ENCODE measurements around the gene RB1.

RB1 gene

DNA sequence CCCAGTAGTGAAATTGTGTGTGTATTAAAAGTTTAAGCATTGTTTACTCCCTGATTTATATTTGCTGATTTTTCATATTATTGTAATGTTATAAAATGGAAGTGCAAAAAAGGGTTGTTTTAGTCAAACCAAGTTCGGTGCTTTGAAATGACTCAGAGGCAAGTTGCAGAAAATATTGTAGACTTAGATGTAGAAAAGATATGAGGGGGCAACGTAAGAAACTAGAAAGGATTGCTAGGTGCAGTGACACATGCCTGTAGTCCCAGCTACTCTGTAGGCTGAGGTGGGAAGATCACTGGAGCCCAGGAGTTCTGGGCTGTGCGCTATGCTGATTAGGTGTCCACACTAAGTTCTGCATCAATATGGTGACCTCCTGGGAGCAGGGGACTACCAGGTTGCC lies 125.5 kb downstream of the RB1 start:
- H3K27ac ChIP-seq (ENCODE audit: low read depth, low read length), result no peak overlapping the region
- H3K9me3 ChIP-seq (ENCODE audit: insufficient read depth, low read depth, low read length), result no peaks in the 10 kb centered on the region
- no peaks in the 10 kb centered on the region for H3K27me3 ChIP-seq (ENCODE audit: insufficient read depth, low read length)
- H3K4me3 ChIP-seq (ENCODE audit: low read length), result no peak overlapping the region
- WGBS, result 94% methylated on average over 3 of the region's 3 CpGs
- peaks cover 15% of the 10 kb centered on the region; the same call in 1 of the 2 replicates for H3K4me1 ChIP-seq (ENCODE audit: insufficient read depth, low read length)
- no peak overlapping the region for H3K9ac ChIP-seq (ENCODE audit: low read depth, low read length)
- no peaks in the 10 kb centered on the region for H3K36me3 ChIP-seq (ENCODE audit: insufficient read depth, low read length)

DNA sequence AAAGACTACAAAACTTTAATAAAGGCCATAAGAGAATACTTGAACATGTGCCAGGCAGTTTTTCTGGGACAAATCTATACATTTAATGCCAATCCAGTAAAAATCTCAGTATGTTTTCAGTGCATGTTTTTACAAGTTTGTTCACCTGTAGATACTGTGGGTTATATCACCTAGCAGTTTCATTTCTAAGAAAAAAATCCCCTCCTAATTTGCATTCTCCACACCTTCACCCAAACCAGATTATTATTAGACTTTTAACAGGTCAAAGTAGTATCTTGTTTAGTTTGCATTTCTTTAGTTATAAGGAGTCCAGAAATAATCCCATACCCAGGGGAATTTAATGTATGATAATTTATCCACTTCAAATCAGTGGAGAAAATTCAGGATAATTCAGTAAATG lies 126.3 kb downstream of the RB1 start:
- no peaks in the 10 kb centered on the region for H3K27me3 ChIP-seq (ENCODE audit: insufficient read depth, low read length)

DNA sequence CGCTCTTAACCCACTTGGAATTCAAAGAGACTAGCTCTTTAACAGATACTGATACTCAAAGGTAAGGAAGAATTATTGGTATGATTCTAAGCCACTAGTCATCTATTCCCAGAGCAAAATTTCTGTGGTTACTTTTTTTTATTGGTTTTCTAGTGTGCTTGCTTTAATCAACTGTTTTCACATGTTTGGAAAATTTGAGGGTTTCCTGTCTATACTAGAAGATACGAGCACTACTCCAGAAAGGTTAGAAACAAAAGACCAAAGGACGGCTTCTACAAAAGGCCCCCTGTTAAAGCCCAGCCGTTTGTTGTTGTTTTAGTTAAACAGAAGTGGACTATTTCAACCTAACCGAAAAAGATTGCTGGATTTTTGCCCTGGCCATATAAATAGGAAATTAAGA lies 127.9 kb downstream of the RB1 start:
- Histone ChIP-seq H3K36me3 (ENCODE audit: insufficient read depth, low read length) (no peaks in the 10 kb centered on the region), H3K27me3 (ENCODE audit: insufficient read depth, low read length) (no peaks in the 10 kb centered on the region), H3K9ac (ENCODE audit: low read depth, low read length) (no peak overlapping the region), H3K9me3 (ENCODE audit: insufficient read depth, low read depth, low read length) (no peaks in the 10 kb centered on the region), H3K4me1 (ENCODE audit: insufficient read depth, low read length) (peaks cover 15% of the 10 kb centered on the region; the same call in 1 of the 2 replicates), H3K27ac (ENCODE audit: low read depth, low read length) (no peak overlapping the region), H3K4me3 (ENCODE audit: low read length) (no peak overlapping the region)
- WGBS, result 88% methylated on average over 5 of the region's 5 CpGs

More for the DNA sequence above, 126.3 kb downstream of the RB1 start:
- H3K4me3 ChIP-seq (ENCODE audit: low read length), result no peak overlapping the region
- no peak overlapping the region for H3K9ac ChIP-seq (ENCODE audit: low read depth, low read length)
- H3K27ac ChIP-seq (ENCODE audit: low read depth, low read length), result no peak overlapping the region
- peaks cover 15% of the 10 kb centered on the region; the same call in 1 of the 2 replicates for H3K4me1 ChIP-seq (ENCODE audit: insufficient read depth, low read length)
- no peaks in the 10 kb centered on the region for H3K9me3 ChIP-seq (ENCODE audit: insufficient read depth, low read depth, low read length)
- H3K36me3 ChIP-seq (ENCODE audit: insufficient read depth, low read length), result no peaks in the 10 kb centered on the region

DNA sequence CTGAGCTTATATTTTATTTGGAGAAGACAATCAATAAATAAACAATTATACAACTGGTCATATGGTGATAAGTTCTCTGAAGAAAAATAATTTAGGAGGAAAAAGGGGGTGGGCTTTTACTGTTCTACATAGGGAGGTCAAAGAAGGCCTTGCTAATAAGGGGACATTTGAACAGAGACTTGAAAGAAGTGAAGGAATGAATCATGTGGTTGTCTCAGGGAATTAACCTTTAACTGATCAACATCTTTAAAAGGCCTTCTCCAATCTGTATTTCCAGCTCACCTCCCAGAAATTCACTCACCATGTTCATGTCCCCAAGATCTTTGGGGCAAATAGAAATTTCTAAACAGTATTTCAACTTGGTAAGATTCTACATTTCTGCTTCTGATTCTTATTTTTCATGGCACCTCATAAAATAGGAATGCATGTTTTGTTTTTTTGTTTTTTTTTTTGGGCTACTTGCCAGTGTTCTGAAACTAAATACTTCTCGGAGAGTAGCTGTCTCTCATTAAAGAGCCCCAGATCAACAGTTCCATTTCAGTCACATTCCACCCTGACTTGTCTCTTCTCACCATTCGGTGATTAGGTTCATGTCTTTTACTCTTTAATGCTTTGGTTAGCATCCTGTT lies 128.6 kb downstream of the RB1 start:
- peaks cover 15% of the 10 kb centered on the region; the same call in 1 of the 2 replicates for H3K4me1 ChIP-seq (ENCODE audit: insufficient read depth, low read length)
- no peak overlapping the region for H3K4me3 ChIP-seq (ENCODE audit: low read length)
- H3K9ac ChIP-seq (ENCODE audit: low read depth, low read length), result no peak overlapping the region
- 95% methylated on average over 2 of the region's 2 CpGs for WGBS
- no peaks in the 10 kb centered on the region for H3K27me3 ChIP-seq (ENCODE audit: insufficient read depth, low read length)
- no peaks in the 10 kb centered on the region for H3K9me3 ChIP-seq (ENCODE audit: insufficient read depth, low read depth, low read length)
- no peaks in the 10 kb centered on the region for H3K36me3 ChIP-seq (ENCODE audit: insufficient read depth, low read length)
- H3K27ac ChIP-seq (ENCODE audit: low read depth, low read length), result no peak overlapping the region

DNA sequence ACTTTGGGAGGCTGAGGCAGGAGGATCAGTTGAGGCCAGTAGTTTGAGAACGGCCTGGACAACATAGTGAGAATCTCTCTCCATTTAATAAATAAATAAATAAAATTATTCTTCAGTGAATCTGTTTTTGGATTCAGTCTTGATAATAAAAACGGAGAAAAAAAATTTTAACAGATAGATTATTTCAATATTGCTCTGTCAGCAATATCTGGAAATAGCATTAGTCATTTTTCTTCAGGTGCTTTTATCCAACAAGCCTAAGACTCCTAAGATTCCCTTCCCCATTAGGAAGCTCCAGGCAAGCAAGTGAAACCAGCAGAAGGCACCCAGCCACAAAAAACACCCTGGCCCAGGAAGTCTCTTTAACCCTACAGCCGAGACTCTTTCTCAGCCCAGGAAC lies 130.6 kb downstream of the RB1 start:
- no peak overlapping the region for H3K9ac ChIP-seq (ENCODE audit: low read depth, low read length)
- no peak overlapping the region for H3K27ac ChIP-seq (ENCODE audit: low read depth, low read length)
- no peaks in the 10 kb centered on the region for H3K9me3 ChIP-seq (ENCODE audit: insufficient read depth, low read depth, low read length)
- peaks cover 15% of the 10 kb centered on the region; the same call in 1 of the 2 replicates for H3K4me1 ChIP-seq (ENCODE audit: insufficient read depth, low read length)
- 85% methylated on average over 1 of the region's 3 CpGs for WGBS
- H3K36me3 ChIP-seq (ENCODE audit: insufficient read depth, low read length), result no peaks in the 10 kb centered on the region
- H3K4me3 ChIP-seq (ENCODE audit: low read length), result no peak overlapping the region
- H3K27me3 ChIP-seq (ENCODE audit: insufficient read depth, low read length), result no peaks in the 10 kb centered on the region

DNA sequence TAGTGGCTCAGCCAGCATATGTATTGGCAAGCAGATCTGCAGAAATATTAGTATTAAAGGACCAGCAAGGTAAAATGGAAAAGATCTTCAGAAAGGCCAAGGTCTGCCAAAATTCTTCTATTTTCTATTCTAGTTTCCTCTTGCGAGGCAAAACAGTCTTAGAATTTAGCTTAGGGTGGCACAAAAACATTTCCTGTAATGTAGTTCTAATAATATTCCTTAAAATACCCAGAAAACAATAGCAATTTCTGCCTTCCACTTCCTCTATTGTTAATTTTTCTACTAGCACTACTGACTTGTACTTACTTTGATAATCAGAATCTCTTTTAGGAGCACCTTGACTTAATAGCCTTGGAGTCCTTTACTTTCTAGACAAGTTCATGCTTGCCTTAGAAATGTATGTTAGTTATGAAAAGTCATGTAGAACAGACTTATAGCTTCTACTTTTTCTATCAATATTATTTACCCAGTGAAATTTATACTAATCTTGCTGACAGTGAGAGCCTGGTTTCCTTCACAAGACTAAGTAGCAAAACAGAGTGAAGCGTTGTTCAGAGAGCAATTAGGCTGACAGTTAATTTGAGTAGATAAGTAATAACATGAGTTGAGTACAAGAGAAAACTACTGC lies 133.2 kb downstream of the RB1 start:
- Histone ChIP-seq H3K9me3 (ENCODE audit: insufficient read depth, low read depth, low read length) (no peaks in the 10 kb centered on the region), H3K4me3 (ENCODE audit: low read length) (no peak overlapping the region), H3K4me1 (ENCODE audit: insufficient read depth, low read length) (peaks cover 10% of the 10 kb centered on the region; the same call in 1 of the 2 replicates), H3K9ac (ENCODE audit: low read depth, low read length) (no peak overlapping the region), H3K36me3 (ENCODE audit: insufficient read depth, low read length) (no peaks in the 10 kb centered on the region), H3K27ac (ENCODE audit: low read depth, low read length) (no peak overlapping the region), H3K27me3 (ENCODE audit: insufficient read depth, low read length) (no peaks in the 10 kb centered on the region)
- WGBS, result 90% methylated on average over 2 of the region's 2 CpGs

DNA sequence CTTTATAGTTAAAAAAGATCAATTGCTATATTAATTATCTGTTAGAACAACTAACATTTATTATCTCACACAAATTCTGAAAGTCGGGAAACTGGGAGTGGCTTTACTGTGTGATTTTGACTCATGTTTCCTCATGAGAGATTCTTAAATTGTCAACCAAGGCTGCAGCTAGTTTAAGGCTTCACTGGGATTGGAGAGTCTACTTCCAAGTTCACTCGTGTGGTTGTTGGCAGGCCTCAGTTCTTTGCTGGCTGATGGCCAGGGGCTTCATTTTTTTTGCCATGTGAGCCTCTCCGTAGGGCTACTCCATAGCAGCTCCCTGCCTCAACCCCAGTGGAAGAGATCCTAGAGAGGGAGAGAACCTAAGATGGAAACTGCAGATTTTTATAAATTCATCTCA lies 133.8 kb downstream of the RB1 start:
- Histone ChIP-seq H3K27me3 (ENCODE audit: insufficient read depth, low read length) (no peaks in the 10 kb centered on the region), H3K36me3 (ENCODE audit: insufficient read depth, low read length) (no peaks in the 10 kb centered on the region), H3K9me3 (ENCODE audit: insufficient read depth, low read depth, low read length) (no peaks in the 10 kb centered on the region), H3K4me3 (ENCODE audit: low read length) (no peak overlapping the region), H3K4me1 (ENCODE audit: insufficient read depth, low read length) (peaks cover 4% of the 10 kb centered on the region; the same call in 1 of the 2 replicates), H3K27ac (ENCODE audit: low read depth, low read length) (no peak overlapping the region), H3K9ac (ENCODE audit: low read depth, low read length) (no peak overlapping the region)
- WGBS, result 85% methylated on average over 3 of the region's 3 CpGs

DNA sequence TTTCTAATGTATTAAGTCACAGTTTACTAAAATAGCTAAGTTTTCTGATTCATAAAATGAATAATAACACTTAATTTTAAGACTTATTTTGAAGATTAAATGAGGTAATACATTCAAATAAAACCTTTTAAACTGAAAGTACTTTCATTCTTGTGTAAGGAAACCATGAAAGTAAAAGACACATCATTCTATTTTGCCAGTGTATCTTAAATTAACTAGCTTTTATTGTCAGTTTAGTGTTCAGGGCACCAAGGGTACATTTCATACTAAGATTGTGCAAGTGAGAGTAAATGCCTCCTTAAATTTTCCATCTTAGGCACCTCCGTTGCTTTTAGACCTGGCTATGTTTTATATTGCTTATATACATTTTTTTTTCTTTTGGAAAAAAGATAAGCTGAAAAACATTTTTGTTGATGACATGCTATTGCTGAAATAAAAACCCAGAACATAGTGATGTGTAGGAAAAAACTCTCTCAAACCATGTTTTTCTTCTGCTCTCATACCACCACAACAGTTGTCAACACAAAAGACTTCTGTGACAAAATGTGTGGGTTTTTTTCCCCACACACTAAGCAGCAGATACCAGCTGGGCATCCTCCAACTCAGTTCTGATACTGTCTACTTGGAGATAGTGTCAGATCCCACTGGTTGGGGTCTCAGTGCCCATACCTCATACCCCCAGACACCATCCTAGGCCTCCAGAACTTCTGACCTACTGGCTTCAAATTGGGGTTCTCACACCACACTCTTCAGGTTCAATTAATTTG lies 140.1 kb downstream of the RB1 start:
- Histone ChIP-seq H3K27ac (ENCODE audit: low read depth, low read length) (no peak overlapping the region), H3K4me1 (ENCODE audit: insufficient read depth, low read length) (no peaks in the 10 kb centered on the region), H3K9me3 (ENCODE audit: insufficient read depth, low read depth, low read length) (no peaks in the 10 kb centered on the region), H3K9ac (ENCODE audit: low read depth, low read length) (no peak overlapping the region), H3K4me3 (ENCODE audit: low read length) (no peak overlapping the region), H3K36me3 (ENCODE audit: insufficient read depth, low read length) (no peaks in the 10 kb centered on the region), H3K27me3 (ENCODE audit: insufficient read depth, low read length) (no peaks in the 10 kb centered on the region)
- WGBS, result no CpG with 5 or more reads among the region's 1 CpG

DNA sequence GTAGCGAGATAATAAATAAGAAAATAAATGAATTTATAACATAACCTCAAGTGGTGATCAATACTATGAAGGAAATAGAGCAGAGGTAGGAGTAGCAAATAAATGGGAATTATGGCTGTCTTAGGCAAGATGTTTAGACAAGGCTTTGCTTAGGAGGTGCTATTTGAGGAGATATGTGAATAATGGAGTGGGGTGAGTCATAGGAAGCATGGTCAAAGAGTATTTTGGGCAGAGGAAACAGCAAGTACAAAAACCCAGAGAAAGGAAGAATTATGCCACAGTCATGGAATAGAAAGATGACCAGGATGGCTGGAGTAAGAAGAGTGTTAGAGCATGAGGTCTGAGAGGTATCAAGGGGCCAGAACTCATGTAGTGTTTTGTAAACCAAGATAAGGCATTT lies 142.9 kb downstream of the RB1 start:
- WGBS, result no CpG with 5 or more reads among the region's 1 CpG
- Histone ChIP-seq H3K9ac (ENCODE audit: low read depth, low read length) (no peak overlapping the region), H3K9me3 (ENCODE audit: insufficient read depth, low read depth, low read length) (no peaks in the 10 kb centered on the region; the same call in 1 of the 2 replicates), H3K27ac (ENCODE audit: low read depth, low read length) (no peak overlapping the region), H3K4me1 (ENCODE audit: insufficient read depth, low read length) (no peaks in the 10 kb centered on the region), H3K4me3 (ENCODE audit: low read length) (no peak overlapping the region), H3K27me3 (ENCODE audit: insufficient read depth, low read length) (no peaks in the 10 kb centered on the region), H3K36me3 (ENCODE audit: insufficient read depth, low read length) (no peaks in the 10 kb centered on the region)

DNA sequence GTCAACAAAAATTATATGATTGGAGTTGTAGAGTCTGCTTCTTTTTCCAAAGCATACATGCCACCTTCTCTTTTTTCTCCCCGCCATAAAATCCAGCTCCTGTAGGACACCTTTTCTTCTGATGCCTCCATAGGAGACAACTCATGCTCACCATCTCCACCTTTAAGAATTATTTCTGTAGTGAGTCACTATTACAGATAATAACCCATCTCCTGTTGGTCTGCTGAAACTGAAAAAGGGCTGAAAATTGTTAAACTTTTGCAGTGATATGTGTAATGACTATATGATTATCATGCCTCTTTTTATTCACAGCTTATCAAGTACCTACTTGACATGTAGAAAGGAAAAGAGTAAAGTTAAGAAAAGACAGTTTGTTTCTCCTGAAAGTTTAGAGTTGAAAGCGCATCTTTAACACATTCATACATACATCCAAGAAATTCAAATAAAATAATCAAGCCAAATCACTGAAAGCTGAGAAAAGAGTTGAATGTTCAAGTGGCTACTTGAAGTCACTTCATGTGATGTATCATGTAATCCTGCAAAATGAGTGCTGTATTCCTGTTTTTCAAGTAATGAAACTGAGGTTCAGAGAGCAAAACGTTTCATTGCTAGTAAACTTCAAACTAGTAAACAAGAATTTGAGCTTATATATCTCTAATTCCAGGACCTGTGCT lies 144.9 kb downstream of the RB1 start:
- no peak overlapping the region for H3K27ac ChIP-seq (ENCODE audit: low read depth, low read length)
- WGBS, result 94% methylated on average over 3 of the region's 3 CpGs
- no peaks in the 10 kb centered on the region for H3K36me3 ChIP-seq (ENCODE audit: insufficient read depth, low read length)
- H3K9me3 ChIP-seq (ENCODE audit: insufficient read depth, low read depth, low read length), result no peaks in the 10 kb centered on the region; the same call in 1 of the 2 replicates
- no peak overlapping the region for H3K4me3 ChIP-seq (ENCODE audit: low read length)
- H3K4me1 ChIP-seq (ENCODE audit: insufficient read depth, low read length), result no peaks in the 10 kb centered on the region
- no peaks in the 10 kb centered on the region for H3K27me3 ChIP-seq (ENCODE audit: insufficient read depth, low read length)
- H3K9ac ChIP-seq (ENCODE audit: low read depth, low read length), result no peak overlapping the region

Data from HUES64 (cell line).